Caco-2 (cell line): ENCODE data around the gene C9. TPM values are rescaled to one million over a fixed set of nuclear protein-coding genes. Genes with fewer than 3 reads are reported as not detected.

Source experiments
- BruUV-seq: library from RNA; stranded (reverse); fragments of 400-500 nt; replicated peaks from 2 replicates; lab custom pipeline; 2021; lab: Mats Ljungman, UMichigan
- CTCF ChIA-PET: fragments of 300-600 bp; sonication (Branson Sonifier 250); formaldehyde crosslinking; loops from one replicate; lab custom pipeline; 2022; ENCODE audit warnings: antibody characterized with exemption; lab: Charles Lee
- POLR2A ChIA-PET: fragments of 300-600 bp; sonication (Branson Sonifier 250); formaldehyde crosslinking; loops from one replicate; lab custom pipeline; 2022; ENCODE audit warnings: antibody characterized with exemption; lab: Charles Lee
- DNase-seq, 2 experiments: peaks; one replicate each; pipeline versions ENCODE4 v3.0.0 to v3.0.0-alpha.2; 2020 to 2022
- H3K27me3 ChIP-seq: replicated peaks from 2 replicates; pipeline ENCODE4 v1.6.0; 2011; ENCODE audit warnings: low read length; ENCODE audit not compliant: control insufficient read depth, insufficient read depth
- H3K36me3 ChIP-seq: 2 replicates; pipeline ENCODE4 v1.5.1; 2011; ENCODE audit warnings: low read length; ENCODE audit not compliant: control insufficient read depth, insufficient read depth
- H3K4me1 ChIP-seq: fragments of 250-450 bp; sonication (Bioruptor Pico); 2 replicates; pipeline ENCODE4 v1.5.1; 2020; ENCODE audit warnings: mild to moderate bottlenecking
- H3K4me3 ChIP-seq: 2 replicates; pipeline ENCODE4 v1.5.1; 2011; ENCODE audit warnings: low read depth, mild to moderate bottlenecking, control low read depth, low read length
- H3K9me3 ChIP-seq: fragments of 250-450 bp; sonication (Bioruptor Pico); 2 replicates; pipeline ENCODE4 v1.5.1; 2020; ENCODE audit warnings: mild to moderate bottlenecking, moderate library complexity
- H3K27ac Mint-ChIP-seq: one replicate; pipeline ENCODE4 v1.8.0; 2022; ENCODE audit warnings: mixed read lengths; ENCODE audit not compliant: unreplicated experiment
- H3K27me3 Mint-ChIP-seq: one replicate; pipeline ENCODE4 v1.8.0; 2022; ENCODE audit warnings: mixed read lengths; ENCODE audit not compliant: insufficient read depth, unreplicated experiment
- H3K36me3 Mint-ChIP-seq: one replicate; pipeline ENCODE4 v1.8.0; 2022; ENCODE audit warnings: mild to moderate bottlenecking, mixed read lengths; ENCODE audit not compliant: insufficient read depth, unreplicated experiment
- H3K4me1 Mint-ChIP-seq: one replicate; pipeline ENCODE4 v1.8.0; 2022; ENCODE audit warnings: low read depth, mixed read lengths; ENCODE audit not compliant: unreplicated experiment
- H3K4me3 Mint-ChIP-seq: one replicate; pipeline ENCODE4 v1.8.0; 2022; ENCODE audit warnings: mild to moderate bottlenecking, moderate library complexity, mixed read lengths; ENCODE audit not compliant: unreplicated experiment
- H3K9me3 Mint-ChIP-seq: one replicate; pipeline ENCODE4 v1.8.0; 2022; ENCODE audit warnings: mixed read lengths; ENCODE audit not compliant: unreplicated experiment
- intact Hi-C: fragments of 100-400 bp; cut with micrococcal nuclease; formaldehyde crosslinking; loops from one replicate; pipeline ENCODE4 v1.10.0; 2022; ENCODE audit not compliant: unreplicated experiment
- total RNA-seq: library from RNA; stranded (reverse); gene quantifications from 2 replicates; pipeline ENCODE4 v1.2.3, GENCODE V29; 2022
- TF ChIP-seq, protein P1 (sequence below), 2 experiments: fragments of 200-600 bp in 1 of 2; IDR thresholded peaks; 1 replicate in 1 of 2; 2 replicates in 1 of 2; pipeline versions ENCODE4 v1.5.1 to v1.8.0; 2011 to 2022; ENCODE audit warnings: antibody characterized with exemption in 1 of 2, control low read depth in 1 of 2, inconsistent platforms in 1 of 2, low read depth in 1 of 2, low read length in 1 of 2, mild to moderate bottlenecking in 1 of 2, moderate library complexity in 1 of 2; ENCODE audit not compliant: insufficient read depth in 1 of 2, severe bottlenecking in 1 of 2, unreplicated experiment in 1 of 2

Gene C9
- total RNA-seq, 1 experiment from 2014 or later, result 0.41 TPM

GRCh38 chr5:39396843-39397242 is 32.5 kb upstream of the C9 start:
- Histone ChIP-seq H3K36me3 (no peaks in the 10 kb centered on the region), H3K9me3 (no peaks in the 10 kb centered on the region), H3K27me3 (no peaks in the 10 kb centered on the region), H3K4me1 (peaks cover 34% of the 10 kb centered on the region), H3K4me3 (no peak overlapping the region)
- Mint-ChIP-seq H3K9me3 (no peaks in the 10 kb centered on the region), H3K27me3 (no peaks in the 10 kb centered on the region), H3K4me1 (peaks cover 40% of the 10 kb centered on the region), H3K36me3 (peaks cover 87% of the 10 kb centered on the region), H3K4me3 (no peak overlapping the region), H3K27ac (no peak overlapping the region)
- TF ChIP-seq, protein P1, sequence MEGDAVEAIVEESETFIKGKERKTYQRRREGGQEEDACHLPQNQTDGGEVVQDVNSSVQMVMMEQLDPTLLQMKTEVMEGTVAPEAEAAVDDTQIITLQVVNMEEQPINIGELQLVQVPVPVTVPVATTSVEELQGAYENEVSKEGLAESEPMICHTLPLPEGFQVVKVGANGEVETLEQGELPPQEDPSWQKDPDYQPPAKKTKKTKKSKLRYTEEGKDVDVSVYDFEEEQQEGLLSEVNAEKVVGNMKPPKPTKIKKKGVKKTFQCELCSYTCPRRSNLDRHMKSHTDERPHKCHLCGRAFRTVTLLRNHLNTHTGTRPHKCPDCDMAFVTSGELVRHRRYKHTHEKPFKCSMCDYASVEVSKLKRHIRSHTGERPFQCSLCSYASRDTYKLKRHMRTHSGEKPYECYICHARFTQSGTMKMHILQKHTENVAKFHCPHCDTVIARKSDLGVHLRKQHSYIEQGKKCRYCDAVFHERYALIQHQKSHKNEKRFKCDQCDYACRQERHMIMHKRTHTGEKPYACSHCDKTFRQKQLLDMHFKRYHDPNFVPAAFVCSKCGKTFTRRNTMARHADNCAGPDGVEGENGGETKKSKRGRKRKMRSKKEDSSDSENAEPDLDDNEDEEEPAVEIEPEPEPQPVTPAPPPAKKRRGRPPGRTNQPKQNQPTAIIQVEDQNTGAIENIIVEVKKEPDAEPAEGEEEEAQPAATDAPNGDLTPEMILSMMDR (IDR thresholded peaks at IDR 0.05; ENCODE audit: insufficient read depth in 1 of 2, low read depth in 1 of 2, low read length in 1 of 2, severe bottlenecking in 1 of 2, unreplicated experiment in 1 of 2), result no peak
- ChIA-PET POLR2A (interaction anchor here (0.7 kb wide), 1 partner anchor 28 kb away, joined by 3 read pairs; the partner anchor contains the start of gene DAB2), CTCF (interaction anchor here (0.5 kb wide), 1 partner anchor 1402 kb away, joined by 3 read pairs; no protein-coding TSS in a partner anchor)
- intact Hi-C loops, result no loop called here
- no peak for DNase-seq
- BruUV-seq, result no TSS peak

DNA sequence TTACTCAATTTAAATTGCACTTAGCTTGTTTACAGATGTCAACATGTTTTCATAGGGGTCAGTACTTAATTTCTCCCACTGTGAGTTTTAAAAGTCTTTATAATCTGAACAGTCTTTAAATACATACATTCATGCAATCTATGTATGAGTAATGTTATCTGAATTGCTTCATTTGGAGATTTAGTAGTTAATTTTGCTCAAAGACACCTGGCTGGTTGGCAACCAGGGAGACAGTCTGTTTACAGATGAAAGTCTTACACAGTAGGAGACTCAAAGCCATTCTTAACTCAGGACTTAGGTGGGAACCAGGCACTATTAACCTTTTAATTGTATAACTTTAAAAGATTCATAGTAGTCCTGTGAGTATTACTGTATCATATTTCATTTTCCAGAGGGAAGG is 31.2 kb upstream of the C9 start:
- no peaks in the 10 kb centered on the region for H3K27me3 Mint-ChIP-seq
- no peaks in the 10 kb centered on the region for H3K9me3 Mint-ChIP-seq
- peak overlapping the region; percentile 62 for H3K27ac Mint-ChIP-seq
- intact Hi-C loops, result no loop called here
- Histone ChIP-seq H3K4me1 (peaks cover 23% of the 10 kb centered on the region), H3K36me3 (no peaks in the 10 kb centered on the region), H3K9me3 (no peaks in the 10 kb centered on the region), H3K4me3 (no peak overlapping the region), H3K27me3 (no peaks in the 10 kb centered on the region)
- CTCF ChIA-PET, result no interaction called here
- TF ChIP-seq, protein P1 (IDR thresholded peaks at IDR 0.05; ENCODE audit: insufficient read depth in 1 of 2, low read depth in 1 of 2, low read length in 1 of 2, severe bottlenecking in 1 of 2, unreplicated experiment in 1 of 2), result no peak
- H3K36me3 Mint-ChIP-seq, result peaks cover 92% of the 10 kb centered on the region
- no peak overlapping the region for H3K4me3 Mint-ChIP-seq
- POLR2A ChIA-PET, result no interaction called here
- DNase-seq, result no peak
- peaks cover 34% of the 10 kb centered on the region for H3K4me1 Mint-ChIP-seq
- no TSS peak for BruUV-seq

DNA sequence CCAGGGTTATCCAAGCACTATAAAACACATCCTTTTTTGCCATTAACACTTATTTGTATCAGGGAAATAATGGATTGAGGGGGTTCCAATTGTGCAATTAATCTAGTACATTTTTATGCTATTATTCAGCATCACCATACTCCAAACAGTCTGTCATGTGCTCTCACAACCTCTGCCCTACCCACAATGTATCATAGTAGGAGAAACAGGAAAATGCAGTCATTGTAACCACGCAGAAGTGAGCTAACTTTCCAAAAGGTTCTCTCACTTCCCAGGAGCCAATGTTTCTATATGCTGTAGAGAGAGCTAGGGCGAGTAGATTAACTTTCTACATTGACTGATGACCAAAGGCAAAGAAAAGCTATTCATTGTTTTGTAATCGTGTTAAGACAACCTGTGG is 30.7 kb upstream of the C9 start:
- Mint-ChIP-seq H3K27me3 (no peaks in the 10 kb centered on the region), H3K9me3 (no peaks in the 10 kb centered on the region), H3K27ac (no peak overlapping the region), H3K4me1 (peaks cover 31% of the 10 kb centered on the region), H3K36me3 (peaks cover 92% of the 10 kb centered on the region), H3K4me3 (no peak overlapping the region)
- H3K27me3 ChIP-seq, result no peaks in the 10 kb centered on the region
- no peak for DNase-seq
- ChIA-PET CTCF (no interaction called here), POLR2A (no interaction called here)
- intact Hi-C loops, result no loop called here
- H3K9me3 ChIP-seq, result no peaks in the 10 kb centered on the region
- no TSS peak for BruUV-seq
- no peaks in the 10 kb centered on the region for H3K36me3 ChIP-seq
- H3K4me1 ChIP-seq, result peaks cover 17% of the 10 kb centered on the region
- TF ChIP-seq, protein P1 (IDR thresholded peaks at IDR 0.05; ENCODE audit: insufficient read depth in 1 of 2, low read depth in 1 of 2, low read length in 1 of 2, severe bottlenecking in 1 of 2, unreplicated experiment in 1 of 2), result no peak
- no peak overlapping the region for H3K4me3 ChIP-seq
